Keratinocyte (primary cell): ENCODE results near the gene LRRC73. TPM values are rescaled to one million over a fixed set of nuclear protein-coding genes. Genes with fewer than 3 reads are reported as not detected.

Source experiments
- DNase-seq: peaks from one replicate; pipeline ENCODE4 v3.0.0-alpha.2; 2011; ENCODE audit warnings: low read depth, missing footprints, low spot score
- FAIRE-seq: peaks from 2 replicates; lab custom pipeline; 2011; peaks lifted over from hg19 to GRCh38; lab: Jason Lieb, UNC
- H2AFZ ChIP-seq: 2 replicates; pipeline ENCODE4 v1.6.0; 2012; ENCODE audit warnings: low read length, control low read depth, inconsistent platforms; ENCODE audit not compliant: control insufficient read depth
- H3K27ac ChIP-seq: 2 replicates; pipeline ENCODE4 v1.5.1; 2011; ENCODE audit warnings: low read length; ENCODE audit not compliant: control insufficient read depth, insufficient read depth
- H3K27me3 ChIP-seq: 3 replicates; pipeline ENCODE4 v1.6.0; 2011; ENCODE audit warnings: low read length; ENCODE audit not compliant: control insufficient read depth, insufficient read depth; ENCODE audit errors: extremely low read depth
- H3K36me3 ChIP-seq, 2 experiments: 2 replicates in 1 of 2; 3 replicates in 1 of 2; pipeline ENCODE4 v1.5.1; 2011; ENCODE audit warnings: low read length in 2 of 2, mild to moderate bottlenecking in 1 of 2; ENCODE audit not compliant: control insufficient read depth in 2 of 2, insufficient read depth in 2 of 2; ENCODE audit errors: extremely low read depth in 1 of 2
- H3K4me1 ChIP-seq: 3 replicates; pipeline ENCODE4 v1.5.1; 2011; ENCODE audit warnings: low read length; ENCODE audit not compliant: control insufficient read depth, insufficient read depth; ENCODE audit errors: extremely low read depth
- H3K4me2 ChIP-seq: 3 replicates; pipeline ENCODE4 v1.6.0; 2011; ENCODE audit warnings: low read depth, low read length; ENCODE audit not compliant: control insufficient read depth, insufficient read depth; ENCODE audit errors: extremely low read depth
- H3K4me3 ChIP-seq, 3 experiments: fragments of 200-600 bp in 1 of 3; sonication (generic) in 1 of 3; 2 replicates in 2 of 3; 3 replicates in 1 of 3; pipeline ENCODE4 v1.5.1; 2011 to 2016; ENCODE audit warnings: low read length in 3 of 3, mild to moderate bottlenecking in 3 of 3, control low read depth in 2 of 3, inconsistent platforms in 1 of 3, low read depth in 1 of 3, mixed read lengths in 1 of 3, mixed run types in 1 of 3, moderate library complexity in 1 of 3; ENCODE audit not compliant: control insufficient read depth in 2 of 3, insufficient read depth in 2 of 3; ENCODE audit errors: extremely low read depth in 1 of 3
- H3K79me2 ChIP-seq: 2 replicates; pipeline ENCODE4 v1.6.0; 2012; ENCODE audit warnings: low read length; ENCODE audit not compliant: control insufficient read depth, insufficient read depth
- H3K9ac ChIP-seq: 3 replicates; pipeline ENCODE4 v1.6.0; 2011; ENCODE audit warnings: low read length; ENCODE audit not compliant: control insufficient read depth, insufficient read depth; ENCODE audit errors: extremely low read depth
- H3K9me1 ChIP-seq: 3 replicates; pipeline ENCODE4 v1.6.0; 2011; ENCODE audit warnings: low read length; ENCODE audit not compliant: control insufficient read depth, insufficient read depth; ENCODE audit errors: extremely low read depth
- H3K9me3 ChIP-seq: 2 replicates; pipeline ENCODE4 v1.5.1; 2012; ENCODE audit warnings: low read depth, low read length; ENCODE audit not compliant: control insufficient read depth
- H4K20me1 ChIP-seq: 3 replicates; pipeline ENCODE4 v1.6.0; 2011; ENCODE audit warnings: low read length; ENCODE audit not compliant: control insufficient read depth, insufficient read depth; ENCODE audit errors: extremely low read depth
- CTCF ChIP-seq, 3 experiments: IDR thresholded peaks in 1 of 3; conservative IDR thresholded peaks in 1 of 3; optimal IDR thresholded peaks in 1 of 3; 2 replicates in 2 of 3; 3 replicates in 1 of 3; pipeline versions ENCODE3 to v1.5.1; 2011; ENCODE audit warnings: low read length in 3 of 3, mild to moderate bottlenecking in 3 of 3, moderate library complexity in 2 of 3, control low read depth in 1 of 3, inconsistent platforms in 1 of 3; ENCODE audit not compliant: insufficient read depth in 2 of 3; ENCODE audit errors: extremely low read depth in 1 of 3
- EZH2 ChIP-seq: IDR thresholded peaks from one replicate; pipeline ENCODE4 v1.6.1; 2012; ENCODE audit warnings: inconsistent platforms, mild to moderate bottlenecking, low read length, moderate library complexity
- dilution Hi-C: fragments of 300-500 bp; cut with MboI; formaldehyde crosslinking; loops from one replicate; pipeline ENCODE4 v1.7.0; 2020; ENCODE audit warnings: low sequenced_read_pairs; ENCODE audit not compliant: extremely low pct_ligation_motif_present
- polyA plus RNA-seq, 5 experiments: library from polyadenylated mRNA; depleted of rRNA in 3 of 5; stranded (reverse) in 3 of 5; stranded (forward) in 1 of 5; unstranded in 1 of 5; fragments of >200 nt; gene quantifications; 1 replicate in 1 of 5; 2 replicates in 3 of 5; 3 replicates in 1 of 5; pipeline versions ENCODE4 v1.2.1 to v1.2.3, GENCODE V29; 2011 to 2012; ENCODE audit warnings: missing spikeins in 2 of 5, low read depth in 1 of 5, low replicate concordance in 1 of 5

LRRC73 gene
- polyA plus RNA-seq, 1 donor (not counting 4 experiments of a cell fraction or from before 2014, with no cell fraction given), result 0.16 TPM

DNA sequence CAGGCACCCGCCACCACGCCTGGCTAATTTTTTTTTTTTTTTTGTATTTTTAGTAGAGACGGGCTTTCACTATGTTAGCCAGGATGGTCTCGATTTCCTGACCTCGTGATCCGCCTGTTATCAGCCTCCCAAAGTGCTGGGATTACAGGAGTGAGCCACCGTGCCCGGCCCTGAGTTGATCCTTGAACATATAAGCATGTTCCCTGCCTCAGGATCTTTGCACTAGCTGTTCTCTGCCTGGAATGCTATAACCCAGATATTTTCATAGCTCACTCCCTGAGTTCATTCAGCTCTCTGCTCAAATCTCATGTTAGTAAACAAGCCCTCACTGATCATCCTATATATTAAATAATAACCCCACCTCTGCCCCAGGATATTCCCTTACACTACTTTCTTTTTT, 45.8 kb downstream of the LRRC73 start:
- H3K9me3 ChIP-seq, result no peaks in the 10 kb centered on the region
- H3K27ac ChIP-seq, result no peak overlapping the region
- H3K36me3 ChIP-seq, result no peaks in the 10 kb centered on the region
- FAIRE-seq, result no peak
- H3K4me2 ChIP-seq, result no peak overlapping the region
- H3K9me1 ChIP-seq, result no peaks in the 10 kb centered on the region
- no peaks in the 10 kb centered on the region for H3K27me3 ChIP-seq
- H3K4me1 ChIP-seq, result peaks cover 25% of the 10 kb centered on the region
- dilution Hi-C loops, result no loop called here
- H3K4me3 ChIP-seq, result no peak overlapping the region
- TF ChIP-seq EZH2 (no peak), CTCF (optimal IDR thresholded peaks at IDR 0.05 in 1 of 3, IDR thresholded peaks at IDR 0.05 in 1 of 3, conservative IDR thresholded peaks at IDR 0.05 in 1 of 3; ENCODE audit: extremely low read depth in 1 of 3, insufficient read depth in 2 of 3, low read length in 3 of 3) (no peak)
- no peak overlapping the region for H2AFZ ChIP-seq
- no peak for DNase-seq
- no peak overlapping the region for H3K9ac ChIP-seq
- H4K20me1 ChIP-seq, result no peaks in the 10 kb centered on the region
- no peaks in the 10 kb centered on the region for H3K79me2 ChIP-seq

DNA sequence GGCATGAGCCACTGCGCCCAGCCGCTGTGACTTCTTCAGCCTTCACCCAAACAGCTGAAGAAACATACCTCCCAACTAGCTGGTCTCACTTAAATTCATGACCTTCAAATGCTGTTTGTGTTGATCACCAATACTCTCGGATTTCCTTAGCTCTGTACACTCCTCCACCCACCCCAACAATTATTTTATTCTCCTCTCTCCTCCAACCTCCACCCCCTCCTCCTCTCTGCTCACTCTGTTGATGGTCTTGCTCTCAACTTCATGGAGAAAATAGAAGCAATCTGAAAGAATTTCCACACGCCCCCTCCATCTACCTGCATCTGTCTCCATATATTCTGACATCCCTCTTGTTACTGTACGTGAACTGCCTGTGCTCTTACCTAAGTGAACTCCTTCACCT, 48.2 kb downstream of the LRRC73 start:
- no peaks in the 10 kb centered on the region for H3K36me3 ChIP-seq
- no peak overlapping the region for H3K9ac ChIP-seq
- DNase-seq (no peak), FAIRE-seq (no peak)
- H3K79me2 ChIP-seq, result no peaks in the 10 kb centered on the region
- no peaks in the 10 kb centered on the region for H3K27me3 ChIP-seq
- H3K9me1 ChIP-seq, result no peaks in the 10 kb centered on the region
- dilution Hi-C loops, result no loop called here
- H3K4me3 ChIP-seq, result no peak overlapping the region
- TF ChIP-seq EZH2, result no peak
- no peak for TF ChIP-seq CTCF (optimal IDR thresholded peaks at IDR 0.05 in 1 of 3, IDR thresholded peaks at IDR 0.05 in 1 of 3, conservative IDR thresholded peaks at IDR 0.05 in 1 of 3; ENCODE audit: extremely low read depth in 1 of 3, insufficient read depth in 2 of 3, low read length in 3 of 3)
- H3K9me3 ChIP-seq, result no peaks in the 10 kb centered on the region
- H3K4me1 ChIP-seq, result peaks cover 13% of the 10 kb centered on the region
- no peak overlapping the region for H3K27ac ChIP-seq
- H4K20me1 ChIP-seq, result no peaks in the 10 kb centered on the region
- H3K4me2 ChIP-seq, result no peak overlapping the region
- no peak overlapping the region for H2AFZ ChIP-seq
